Neural cell (in vitro differentiated cells): Measurements from ENCODE around the gene BMS1. TPM values are rescaled to one million over a fixed set of nuclear protein-coding genes. Genes with fewer than 3 reads are reported as not detected.

Experiments
- H2AFZ ChIP-seq: fragments of 200-600, 300-800 bp; sonication (generic), shearing (Covaris generic); 2 replicates; pipeline ENCODE4 v1.6.0; 2014; ENCODE audit warnings: low read depth, mild to moderate bottlenecking, antibody characterized with exemption, low read length, moderate library complexity
- H3F3A ChIP-seq: fragments of 200-600 bp; shearing (Covaris generic); 2 replicates; pipeline ENCODE4 v1.6.1; 2016; ENCODE audit warnings: mild to moderate bottlenecking, moderate library complexity, mixed read lengths, antibody characterized with exemption, low read length; ENCODE audit not compliant: insufficient read depth, poor library complexity, severe bottlenecking
- H3K27ac ChIP-seq: fragments of 200-600, 300-800 bp; sonication (generic), shearing (Covaris generic); 2 replicates; pipeline ENCODE4 v1.5.1; 2014; ENCODE audit warnings: mild to moderate bottlenecking, low read length, moderate library complexity
- H3K27me3 ChIP-seq: fragments of 300-800, 200-600 bp; sonication (generic), shearing (Covaris generic); 2 replicates; pipeline ENCODE4 v1.6.0; 2014; ENCODE audit warnings: mild to moderate bottlenecking, low read depth, low read length, moderate library complexity; ENCODE audit not compliant: insufficient read depth
- H3K36me3 ChIP-seq: fragments of 300-800, 200-600 bp; sonication (generic), shearing (Covaris generic); 2 replicates; pipeline ENCODE4 v1.5.1; 2014; ENCODE audit warnings: mild to moderate bottlenecking, antibody characterized with exemption, low read length, moderate library complexity; ENCODE audit not compliant: insufficient read depth
- H3K4me2 ChIP-seq: fragments of 300-800, 200-600 bp; sonication (generic), shearing (Covaris generic); 2 replicates; pipeline ENCODE4 v1.6.0; 2014; ENCODE audit warnings: mild to moderate bottlenecking, low read length
- H3K4me3 ChIP-seq: fragments of 300-800, 200-600 bp; sonication (generic), shearing (Covaris generic); 2 replicates; pipeline ENCODE4 v1.5.1; 2014; ENCODE audit warnings: mild to moderate bottlenecking, low read length, moderate library complexity
- H3K79me2 ChIP-seq: fragments of 200-600 bp; shearing (Covaris generic); replicated peaks from 2 replicates; pipeline ENCODE4 v1.6.0; 2014; ENCODE audit warnings: mild to moderate bottlenecking, low read length, moderate library complexity; ENCODE audit not compliant: insufficient read depth
- H3K9ac ChIP-seq: fragments of 300-800, 200-600 bp; sonication (generic), shearing (Covaris generic); 2 replicates; pipeline ENCODE4 v1.6.1; 2016; ENCODE audit warnings: mild to moderate bottlenecking, low read length, mixed read lengths
- H3K9me2 ChIP-seq: fragments of 200-600 bp; shearing (Covaris generic); 2 replicates; pipeline ENCODE4 v1.6.1; 2016; ENCODE audit warnings: mild to moderate bottlenecking, low read length, mixed read lengths; ENCODE audit not compliant: insufficient read depth
- H3K9me3 ChIP-seq: fragments of 200-600, 300-800 bp; sonication (generic), shearing (Covaris generic); 2 replicates; pipeline ENCODE4 v1.6.1; 2016; ENCODE audit warnings: mild to moderate bottlenecking, mixed run types, low read length, moderate library complexity, mixed read lengths
- H4K20me1 ChIP-seq: fragments of 200-600 bp; shearing (Covaris generic); 2 replicates; pipeline ENCODE4 v1.6.1; 2016; ENCODE audit warnings: mild to moderate bottlenecking, mixed run types; ENCODE audit not compliant: insufficient read depth
- EP300 ChIP-seq: fragments of 450-650 bp; conservative IDR thresholded peaks from 2 replicates; pipeline ENCODE4 v1.6.1; 2014; ENCODE audit warnings: antibody characterized with exemption, mild to moderate bottlenecking, moderate library complexity; ENCODE audit not compliant: poor library complexity, severe bottlenecking
- EZH2 ChIP-seq: fragments of 200-600, 300-800 bp; shearing (Covaris generic), sonication (generic); IDR thresholded peaks from 2 replicates; pipeline ENCODE4 v1.6.1; 2014; ENCODE audit warnings: antibody characterized with exemption, low read length, borderline replicate concordance, mild to moderate bottlenecking; ENCODE audit not compliant: insufficient read depth, poor library complexity, severe bottlenecking
- MXI1 ChIP-seq: fragments of 450-650 bp; conservative IDR thresholded peaks from 2 replicates; pipeline ENCODE4 v1.6.1; 2014; ENCODE audit warnings: antibody characterized with exemption, mild to moderate bottlenecking; ENCODE audit not compliant: poor library complexity, severe bottlenecking
- POLR2AphosphoS5 ChIP-seq: IDR thresholded peaks from 2 replicates; pipeline ENCODE4 v1.6.1; 2012
- RAD21 ChIP-seq: fragments of 450-650 bp; conservative IDR thresholded peaks from 2 replicates; pipeline ENCODE4 v1.6.1; 2014; ENCODE audit warnings: antibody characterized with exemption, mild to moderate bottlenecking, moderate library complexity
- SMC3 ChIP-seq: fragments of 450-650 bp; conservative IDR thresholded peaks from 2 replicates; pipeline ENCODE4 v1.6.1; 2014; ENCODE audit warnings: antibody characterized with exemption, mild to moderate bottlenecking, moderate library complexity; ENCODE audit not compliant: poor library complexity
- TAF1 ChIP-seq: IDR thresholded peaks from 2 replicates; pipeline ENCODE4 v1.6.1; 2012; ENCODE audit warnings: low read depth
- polyA plus RNA-seq: library from polyadenylated mRNA; depleted of rRNA; stranded (reverse); fragments of >200 nt; gene quantifications from 2 replicates; pipeline ENCODE4 v1.2.3, GENCODE V29; 2014
- TF ChIP-seq, protein P1 (sequence below): fragments of 450-650 bp; IDR thresholded peaks from 2 replicates; pipeline ENCODE4 v1.5.1; 2014; ENCODE audit warnings: antibody characterized with exemption, mild to moderate bottlenecking, moderate library complexity; ENCODE audit not compliant: poor library complexity, severe bottlenecking
- TF ChIP-seq, protein P2 (sequence below): IDR thresholded peaks from 2 replicates; pipeline ENCODE4 v1.6.1; 2012; ENCODE audit warnings: borderline replicate concordance

BMS1 gene
- polyA plus RNA-seq, 1 donor from 2014 or later = 8.5 TPM

DNA sequence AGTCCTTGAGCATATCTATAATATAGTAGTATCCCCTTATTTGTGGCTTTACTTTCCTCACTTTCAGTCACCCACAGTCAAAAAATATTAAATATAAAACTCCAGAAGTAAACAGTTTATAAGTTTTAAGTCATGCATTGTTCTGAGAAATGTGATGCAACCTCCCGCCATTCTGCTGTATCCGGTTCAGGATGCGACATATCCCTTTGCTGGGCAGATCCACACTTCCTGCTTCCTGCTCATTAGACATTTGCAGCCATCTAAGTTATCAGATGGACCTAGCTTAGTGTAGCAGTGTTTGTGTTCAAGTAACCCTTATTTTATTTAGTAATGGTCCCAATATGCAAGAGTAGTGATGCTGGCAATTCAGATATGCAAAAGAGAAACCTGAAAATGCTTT lies 38.9 kb upstream of the BMS1 start:
- Histone ChIP-seq H3K4me2 (no peak overlapping the region), H3K36me3 (no peaks in the 10 kb centered on the region), H3K27me3 (no peaks in the 10 kb centered on the region), H3K4me3 (no peak overlapping the region), H3K9me2 (no peaks in the 10 kb centered on the region), H2AFZ (no peak overlapping the region), H4K20me1 (no peaks in the 10 kb centered on the region), H3K9me3 (no peaks in the 10 kb centered on the region), H3K27ac (no peak overlapping the region), H3K9ac (no peak overlapping the region), H3F3A (no peaks in the 10 kb centered on the region), H3K79me2 (no peaks in the 10 kb centered on the region)
- TF ChIP-seq TAF1 (no peak), RAD21 (no peak), POLR2AphosphoS5 (no peak), EZH2 (no peak), EP300 (no peak), SMC3 (no peak), MXI1 (no peak)
- TF ChIP-seq, protein P1, sequence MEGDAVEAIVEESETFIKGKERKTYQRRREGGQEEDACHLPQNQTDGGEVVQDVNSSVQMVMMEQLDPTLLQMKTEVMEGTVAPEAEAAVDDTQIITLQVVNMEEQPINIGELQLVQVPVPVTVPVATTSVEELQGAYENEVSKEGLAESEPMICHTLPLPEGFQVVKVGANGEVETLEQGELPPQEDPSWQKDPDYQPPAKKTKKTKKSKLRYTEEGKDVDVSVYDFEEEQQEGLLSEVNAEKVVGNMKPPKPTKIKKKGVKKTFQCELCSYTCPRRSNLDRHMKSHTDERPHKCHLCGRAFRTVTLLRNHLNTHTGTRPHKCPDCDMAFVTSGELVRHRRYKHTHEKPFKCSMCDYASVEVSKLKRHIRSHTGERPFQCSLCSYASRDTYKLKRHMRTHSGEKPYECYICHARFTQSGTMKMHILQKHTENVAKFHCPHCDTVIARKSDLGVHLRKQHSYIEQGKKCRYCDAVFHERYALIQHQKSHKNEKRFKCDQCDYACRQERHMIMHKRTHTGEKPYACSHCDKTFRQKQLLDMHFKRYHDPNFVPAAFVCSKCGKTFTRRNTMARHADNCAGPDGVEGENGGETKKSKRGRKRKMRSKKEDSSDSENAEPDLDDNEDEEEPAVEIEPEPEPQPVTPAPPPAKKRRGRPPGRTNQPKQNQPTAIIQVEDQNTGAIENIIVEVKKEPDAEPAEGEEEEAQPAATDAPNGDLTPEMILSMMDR = no peak
- TF ChIP-seq, protein P2, sequence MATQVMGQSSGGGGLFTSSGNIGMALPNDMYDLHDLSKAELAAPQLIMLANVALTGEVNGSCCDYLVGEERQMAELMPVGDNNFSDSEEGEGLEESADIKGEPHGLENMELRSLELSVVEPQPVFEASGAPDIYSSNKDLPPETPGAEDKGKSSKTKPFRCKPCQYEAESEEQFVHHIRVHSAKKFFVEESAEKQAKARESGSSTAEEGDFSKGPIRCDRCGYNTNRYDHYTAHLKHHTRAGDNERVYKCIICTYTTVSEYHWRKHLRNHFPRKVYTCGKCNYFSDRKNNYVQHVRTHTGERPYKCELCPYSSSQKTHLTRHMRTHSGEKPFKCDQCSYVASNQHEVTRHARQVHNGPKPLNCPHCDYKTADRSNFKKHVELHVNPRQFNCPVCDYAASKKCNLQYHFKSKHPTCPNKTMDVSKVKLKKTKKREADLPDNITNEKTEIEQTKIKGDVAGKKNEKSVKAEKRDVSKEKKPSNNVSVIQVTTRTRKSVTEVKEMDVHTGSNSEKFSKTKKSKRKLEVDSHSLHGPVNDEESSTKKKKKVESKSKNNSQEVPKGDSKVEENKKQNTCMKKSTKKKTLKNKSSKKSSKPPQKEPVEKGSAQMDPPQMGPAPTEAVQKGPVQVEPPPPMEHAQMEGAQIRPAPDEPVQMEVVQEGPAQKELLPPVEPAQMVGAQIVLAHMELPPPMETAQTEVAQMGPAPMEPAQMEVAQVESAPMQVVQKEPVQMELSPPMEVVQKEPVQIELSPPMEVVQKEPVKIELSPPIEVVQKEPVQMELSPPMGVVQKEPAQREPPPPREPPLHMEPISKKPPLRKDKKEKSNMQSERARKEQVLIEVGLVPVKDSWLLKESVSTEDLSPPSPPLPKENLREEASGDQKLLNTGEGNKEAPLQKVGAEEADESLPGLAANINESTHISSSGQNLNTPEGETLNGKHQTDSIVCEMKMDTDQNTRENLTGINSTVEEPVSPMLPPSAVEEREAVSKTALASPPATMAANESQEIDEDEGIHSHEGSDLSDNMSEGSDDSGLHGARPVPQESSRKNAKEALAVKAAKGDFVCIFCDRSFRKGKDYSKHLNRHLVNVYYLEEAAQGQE = no peak

DNA sequence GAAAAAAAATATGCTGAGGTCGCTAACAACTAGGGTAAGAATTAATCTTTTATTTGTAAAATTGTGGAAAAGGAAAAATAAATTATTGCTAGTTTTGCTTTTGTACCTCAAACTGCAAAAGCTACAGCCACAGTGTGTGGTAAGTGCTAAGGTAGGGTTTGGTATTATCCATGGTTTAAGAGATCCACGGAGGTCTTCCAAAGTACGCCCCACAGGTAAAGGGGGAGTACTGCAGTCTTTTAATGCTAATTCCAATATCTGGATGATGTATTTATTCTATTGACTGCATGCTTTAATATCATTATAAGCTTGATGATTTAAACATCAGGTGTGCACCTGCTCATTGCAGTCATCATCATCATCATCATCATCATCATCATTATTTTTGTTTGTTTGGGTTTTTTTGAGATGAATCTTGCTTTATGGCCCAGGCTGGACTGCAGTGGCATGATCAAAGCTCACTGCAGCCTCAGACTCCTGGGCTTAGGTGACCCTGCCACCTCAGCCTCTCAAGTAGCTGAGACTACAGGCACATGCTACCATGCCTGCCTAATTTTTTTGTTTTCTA lies 38.4 kb upstream of the BMS1 start:
- Histone ChIP-seq H3K9ac (no peak overlapping the region), H3K27me3 (no peaks in the 10 kb centered on the region), H3K4me2 (no peak overlapping the region), H4K20me1 (no peaks in the 10 kb centered on the region), H3K27ac (no peak overlapping the region), H3F3A (no peaks in the 10 kb centered on the region), H3K4me3 (no peak overlapping the region), H3K79me2 (no peaks in the 10 kb centered on the region), H3K9me2 (no peaks in the 10 kb centered on the region), H2AFZ (no peak overlapping the region), H3K36me3 (no peaks in the 10 kb centered on the region), H3K9me3 (no peaks in the 10 kb centered on the region)
- TF ChIP-seq MXI1 (no peak), RAD21 (no peak), POLR2AphosphoS5 (no peak), EZH2 (no peak), EP300 (no peak), SMC3 (no peak), TAF1 (no peak)
- TF ChIP-seq, protein P1 = no peak
- TF ChIP-seq, protein P2 = no peak
